HCT116 (cell line): ENCODE data around the gene TUBA4B.

ENCODE experiments used
- EZH2 ChIP-seq: fragments of 200-600 bp; sonication (generic); IDR thresholded peaks from 2 replicates; pipeline ENCODE4 v1.6.1; 2017; ENCODE audit warnings: antibody characterized with exemption, mixed run types
- EZH2phosphoT487 ChIP-seq: fragments of 200-600 bp; IDR thresholded peaks from 2 replicates; pipeline ENCODE4 v1.6.1; 2018; ENCODE audit warnings: antibody characterized with exemption, borderline replicate concordance
- POLR2A ChIP-seq: IDR thresholded peaks from 2 replicates; pipeline ENCODE4 v1.7.0; 2011; ENCODE audit warnings: borderline replicate concordance; ENCODE audit not compliant: insufficient read depth, insufficient read length; ENCODE audit errors: extremely low read depth
- POLR2AphosphoS5 ChIP-seq: IDR thresholded peaks from 2 replicates; pipeline ENCODE4 v1.6.1; 2011; ENCODE audit warnings: mild to moderate bottlenecking, low read depth, low read length, moderate library complexity
- RAD21 ChIP-seq: IDR thresholded peaks from 2 replicates; pipeline ENCODE4 v1.6.1; 2012; ENCODE audit warnings: low read depth, mild to moderate bottlenecking
- SP1 ChIP-seq: IDR thresholded peaks from 2 replicates; pipeline ENCODE4 v1.6.1; 2012; ENCODE audit warnings: low read depth
- TF ChIP-seq, protein P1 (sequence below): IDR thresholded peaks from 2 replicates; pipeline ENCODE4 v1.6.1; 2011; ENCODE audit warnings: mild to moderate bottlenecking, low read length, moderate library complexity; ENCODE audit not compliant: insufficient replicate concordance; ENCODE audit errors: extremely low read depth
- TF ChIP-seq, protein P2 (sequence below), 3 experiments: fragments of 200-600 bp in 1 of 3; sonication (generic) in 1 of 3; IDR thresholded peaks in 2 of 3; conservative IDR thresholded peaks in 1 of 3; 2 replicates each; pipeline ENCODE4 v1.5.1; 2012 to 2017; ENCODE audit warnings: low read depth in 2 of 3, low read length in 2 of 3, antibody characterized with exemption in 1 of 3, borderline replicate concordance in 1 of 3, control low read depth in 1 of 3, mild to moderate bottlenecking in 1 of 3, mixed read lengths in 1 of 3, mixed run types in 1 of 3, moderate library complexity in 1 of 3; ENCODE audit not compliant: insufficient read depth in 1 of 3
- TF ChIP-seq, protein P3 (sequence below): IDR thresholded peaks from 2 replicates; pipeline ENCODE4 v1.6.1; 2012

DNA sequence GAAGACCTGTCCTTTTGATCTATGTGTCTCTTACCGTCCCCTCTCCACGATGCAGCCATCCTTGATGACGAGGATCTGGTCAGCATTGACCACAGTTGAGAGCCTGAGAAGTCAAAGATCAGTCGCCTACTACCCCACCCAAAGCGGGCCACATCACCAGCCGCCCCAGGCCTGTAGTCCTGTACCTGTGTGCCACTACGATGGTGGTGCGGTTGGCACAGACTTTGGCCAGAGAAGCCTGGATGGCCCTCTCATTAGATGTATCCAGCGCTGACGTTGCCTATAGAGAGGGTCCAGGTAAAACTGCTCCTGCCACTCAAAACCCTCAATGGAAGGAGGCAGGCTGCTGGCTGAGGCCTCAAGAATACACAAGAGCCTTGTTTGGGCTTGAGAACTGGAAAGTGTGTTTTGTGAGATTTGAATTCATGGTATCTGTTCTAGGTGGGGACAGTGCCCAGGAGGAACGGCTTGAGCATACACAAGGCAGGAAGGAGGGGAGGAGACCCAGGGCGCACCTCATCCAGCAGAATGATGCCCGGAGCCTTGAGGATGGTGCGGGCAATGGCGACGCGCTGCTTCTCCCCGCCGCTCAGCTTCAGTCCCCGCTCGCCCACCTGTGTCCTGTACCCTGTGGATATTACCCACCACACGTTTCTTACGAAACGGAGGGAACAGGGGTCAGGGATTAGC lies 42.7 kb upstream of the TUBA4B start:
- TF ChIP-seq EZH2phosphoT487 (no peak), POLR2A (no peak), POLR2AphosphoS5 (no peak), EZH2 (no peak), SP1 (no peak), RAD21 (no peak)
- TF ChIP-seq, protein P1, sequence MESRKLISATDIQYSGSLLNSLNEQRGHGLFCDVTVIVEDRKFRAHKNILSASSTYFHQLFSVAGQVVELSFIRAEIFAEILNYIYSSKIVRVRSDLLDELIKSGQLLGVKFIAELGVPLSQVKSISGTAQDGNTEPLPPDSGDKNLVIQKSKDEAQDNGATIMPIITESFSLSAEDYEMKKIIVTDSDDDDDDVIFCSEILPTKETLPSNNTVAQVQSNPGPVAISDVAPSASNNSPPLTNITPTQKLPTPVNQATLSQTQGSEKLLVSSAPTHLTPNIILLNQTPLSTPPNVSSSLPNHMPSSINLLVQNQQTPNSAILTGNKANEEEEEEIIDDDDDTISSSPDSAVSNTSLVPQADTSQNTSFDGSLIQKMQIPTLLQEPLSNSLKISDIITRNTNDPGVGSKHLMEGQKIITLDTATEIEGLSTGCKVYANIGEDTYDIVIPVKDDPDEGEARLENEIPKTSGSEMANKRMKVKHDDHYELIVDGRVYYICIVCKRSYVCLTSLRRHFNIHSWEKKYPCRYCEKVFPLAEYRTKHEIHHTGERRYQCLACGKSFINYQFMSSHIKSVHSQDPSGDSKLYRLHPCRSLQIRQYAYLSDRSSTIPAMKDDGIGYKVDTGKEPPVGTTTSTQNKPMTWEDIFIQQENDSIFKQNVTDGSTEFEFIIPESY = no peak
- TF ChIP-seq, protein P2, sequence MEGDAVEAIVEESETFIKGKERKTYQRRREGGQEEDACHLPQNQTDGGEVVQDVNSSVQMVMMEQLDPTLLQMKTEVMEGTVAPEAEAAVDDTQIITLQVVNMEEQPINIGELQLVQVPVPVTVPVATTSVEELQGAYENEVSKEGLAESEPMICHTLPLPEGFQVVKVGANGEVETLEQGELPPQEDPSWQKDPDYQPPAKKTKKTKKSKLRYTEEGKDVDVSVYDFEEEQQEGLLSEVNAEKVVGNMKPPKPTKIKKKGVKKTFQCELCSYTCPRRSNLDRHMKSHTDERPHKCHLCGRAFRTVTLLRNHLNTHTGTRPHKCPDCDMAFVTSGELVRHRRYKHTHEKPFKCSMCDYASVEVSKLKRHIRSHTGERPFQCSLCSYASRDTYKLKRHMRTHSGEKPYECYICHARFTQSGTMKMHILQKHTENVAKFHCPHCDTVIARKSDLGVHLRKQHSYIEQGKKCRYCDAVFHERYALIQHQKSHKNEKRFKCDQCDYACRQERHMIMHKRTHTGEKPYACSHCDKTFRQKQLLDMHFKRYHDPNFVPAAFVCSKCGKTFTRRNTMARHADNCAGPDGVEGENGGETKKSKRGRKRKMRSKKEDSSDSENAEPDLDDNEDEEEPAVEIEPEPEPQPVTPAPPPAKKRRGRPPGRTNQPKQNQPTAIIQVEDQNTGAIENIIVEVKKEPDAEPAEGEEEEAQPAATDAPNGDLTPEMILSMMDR (IDR thresholded peaks at IDR 0.05 in 2 of 3, conservative IDR thresholded peaks at IDR 0.05 in 1 of 3; ENCODE audit: borderline replicate concordance in 1 of 3, insufficient read depth in 1 of 3, low read depth in 2 of 3, low read length in 2 of 3) = no peak
- TF ChIP-seq, protein P3, sequence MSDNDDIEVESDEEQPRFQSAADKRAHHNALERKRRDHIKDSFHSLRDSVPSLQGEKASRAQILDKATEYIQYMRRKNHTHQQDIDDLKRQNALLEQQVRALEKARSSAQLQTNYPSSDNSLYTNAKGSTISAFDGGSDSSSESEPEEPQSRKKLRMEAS = no peak
